Right hindlimb (tissue), 1 donor: Measurements from ENCODE around the gene TRMT2A.

Experiments used
- DNase-seq: peaks from one replicate; pipeline ENCODE4 v3.0.0-alpha.2; 2018

Gene TRMT2A

DNA sequence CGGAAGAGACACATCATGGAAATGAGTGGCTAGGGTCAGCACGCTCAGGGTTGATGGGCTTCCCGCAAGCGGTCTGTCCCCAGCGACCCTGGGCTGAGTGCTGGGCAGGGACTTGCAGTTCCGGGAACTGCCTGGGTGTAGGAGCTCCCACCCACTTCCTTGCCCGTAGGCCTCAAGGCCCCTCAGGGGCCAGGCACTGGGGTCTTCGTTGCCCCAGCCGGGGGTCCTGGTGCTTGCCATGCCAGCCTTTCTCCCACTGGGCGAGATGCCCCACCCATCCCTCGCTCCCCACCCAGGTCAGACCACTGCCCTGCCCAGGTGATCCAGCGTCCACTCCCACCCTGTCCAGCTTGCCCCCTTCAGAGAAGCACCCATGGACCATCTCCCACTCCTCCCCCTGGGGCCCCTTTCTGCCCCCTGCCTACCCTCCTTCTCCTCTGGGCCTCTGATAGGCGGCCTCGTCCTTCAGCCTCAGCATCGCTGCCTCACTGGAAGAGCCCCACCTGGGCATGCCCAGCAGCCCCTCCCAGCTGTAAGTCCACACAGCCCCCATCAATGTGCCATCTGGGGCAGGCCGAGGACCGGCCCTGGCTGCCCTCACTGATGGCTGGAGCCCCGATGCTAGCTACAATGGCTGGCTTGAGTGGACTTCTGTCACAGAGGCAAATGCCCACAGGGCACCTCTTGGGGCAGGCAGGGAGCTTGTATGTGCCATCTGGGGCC is 54.8 kb downstream of the TRMT2A start:
- no peak for DNase-seq
